Stimulated activated CD4-positive, alpha-beta T cell treated with anti-CD3 and anti-CD28 coated beads, Interleukin-12 subunit alpha, Interleukin-12 subunit beta, amount 100 ng/mL, for 24 hours (primary cell): ENCODE results near the gene PRR29.
"Not testable (repeated sequence)": the region's sequence is repeated elsewhere in the genome, so short reads cannot be mapped to it uniquely, and the experiment has no call there.

Source experiments
- DNase-seq, 2 experiments: peaks; one replicate each; pipeline ENCODE4 v3.0.0-alpha.2; 2020; ENCODE audit warnings: low read depth in 2 of 2

Gene PRR29

GRCh38 chr17:63997341-63998048 is 656 bp upstream of the PRR29 start:
- DNase-seq = no peak

- DNase-seq = no peak
Measured at GRCh38 chr17:63998721-63999679, 849 bp downstream of the PRR29 start.

GRCh38 chr17:63999680-64000531 is 1.8 kb downstream of the PRR29 start:
- DNase-seq = no peak

- DNase-seq = no peak
Measured at GRCh38 chr17:64001091-64001579, 3.0 kb downstream of the PRR29 start.

GRCh38 chr17:64001763-64002529 is 3.8 kb downstream of the PRR29 start:
- DNase-seq = no peak

GRCh38 chr17:64002658-64003525 is 4.7 kb downstream of the PRR29 start:
- no peak for DNase-seq

GRCh38 chr17:64003526-64004121 is 5.5 kb downstream of the PRR29 start:
- DNase-seq = no peak

GRCh38 chr17:64004218-64004770 is 6.1 kb downstream of the PRR29 start:
- no peak for DNase-seq

GRCh38 chr17:64004903-64005733 is 7.0 kb downstream of the PRR29 start:
- no peak for DNase-seq

- no peak for DNase-seq
Measured at GRCh38 chr17:64005734-64006167, 7.6 kb downstream of the PRR29 start.

GRCh38 chr17:64006361-64007088 is 8.4 kb downstream of the PRR29 start:
- no peak for DNase-seq

GRCh38 chr17:64007089-64007837 is 9.1 kb downstream of the PRR29 start:
- DNase-seq = not testable (repeated sequence)

- DNase-seq = no peak
Measured at GRCh38 chr17:64007838-64008282, 9.7 kb downstream of the PRR29 start.

GRCh38 chr17:64008346-64008745 is 10.2 kb downstream of the PRR29 start:
- DNase-seq = no peak

GRCh38 chr17:64008830-64009229 is 10.7 kb downstream of the PRR29 start:
- DNase-seq = no peak

GRCh38 chr17:64009571-64010402 is 11.6 kb downstream of the PRR29 start:
- no peak for DNase-seq
